Astrocyte (in vitro differentiated cells and primary cell): ENCODE measurements around the gene FBXW5. TPM values are rescaled to one million over a fixed set of nuclear protein-coding genes. Genes with fewer than 3 reads are reported as not detected.

ENCODE experiments used
- DNase-seq: peaks from one replicate; pipeline ENCODE4 v3.0.0-alpha.2; 2010; ENCODE audit warnings: low read depth
- FAIRE-seq: peaks from 2 replicates; lab custom pipeline; 2011; peaks lifted over from hg19 to GRCh38; lab: Jason Lieb, UNC
- H2AFZ ChIP-seq: 2 replicates; pipeline ENCODE4 v1.6.0; 2012; ENCODE audit warnings: low read depth, low read length, inconsistent platforms
- H3K27ac ChIP-seq: 2 replicates; pipeline ENCODE4 v1.5.1; 2011; ENCODE audit warnings: low read depth, low read length, inconsistent platforms
- H3K27me3 ChIP-seq: 2 replicates; pipeline ENCODE4 v1.6.0; 2011; ENCODE audit warnings: low read length, inconsistent platforms; ENCODE audit not compliant: insufficient read depth
- H3K36me3 ChIP-seq: 2 replicates; pipeline ENCODE4 v1.5.1; 2011; ENCODE audit warnings: low read length, inconsistent platforms; ENCODE audit not compliant: insufficient read depth
- H3K4me1 ChIP-seq: 2 replicates; pipeline ENCODE4 v1.5.1; 2011; ENCODE audit warnings: low read length, inconsistent platforms; ENCODE audit not compliant: insufficient read depth
- H3K4me2 ChIP-seq: 2 replicates; pipeline ENCODE4 v1.6.0; 2012; ENCODE audit warnings: low read length, inconsistent platforms
- H3K4me3 ChIP-seq: 2 replicates; pipeline ENCODE4 v1.5.1; 2011; ENCODE audit warnings: low read depth, mild to moderate bottlenecking, low read length, inconsistent platforms; ENCODE audit not compliant: insufficient read depth
- H3K79me2 ChIP-seq: 2 replicates; pipeline ENCODE4 v1.6.0; 2012; ENCODE audit warnings: mild to moderate bottlenecking, low read length, inconsistent platforms; ENCODE audit not compliant: insufficient read depth
- H3K9ac ChIP-seq: 2 replicates; pipeline ENCODE4 v1.6.0; 2012; ENCODE audit warnings: mild to moderate bottlenecking, low read length, inconsistent platforms
- H3K9me3 ChIP-seq: 2 replicates; pipeline ENCODE4 v1.5.1; 2012; ENCODE audit warnings: low read depth, mild to moderate bottlenecking, low read length, inconsistent platforms; ENCODE audit not compliant: insufficient read depth
- H4K20me1 ChIP-seq: 2 replicates; pipeline ENCODE4 v1.6.0; 2012; ENCODE audit warnings: low read length, inconsistent platforms; ENCODE audit not compliant: insufficient read depth
- H3K27ac Mint-ChIP-seq: one replicate; pipeline ENCODE4 v1.8.0; 2021; ENCODE audit warnings: mild to moderate bottlenecking, mixed read lengths; ENCODE audit not compliant: unreplicated experiment
- H3K27me3 Mint-ChIP-seq: one replicate; pipeline ENCODE4 v1.8.0; 2021; ENCODE audit warnings: low read depth, mixed read lengths; ENCODE audit not compliant: unreplicated experiment
- H3K36me3 Mint-ChIP-seq: one replicate; pipeline ENCODE4 v1.8.0; 2021; ENCODE audit warnings: low read depth, mixed read lengths; ENCODE audit not compliant: unreplicated experiment
- H3K4me1 Mint-ChIP-seq: one replicate; pipeline ENCODE4 v1.8.0; 2021; ENCODE audit warnings: low read depth, mixed read lengths; ENCODE audit not compliant: unreplicated experiment
- H3K4me3 Mint-ChIP-seq: one replicate; pipeline ENCODE4 v1.8.0; 2021; ENCODE audit warnings: mild to moderate bottlenecking, moderate library complexity, mixed read lengths; ENCODE audit not compliant: unreplicated experiment
- H3K9me3 Mint-ChIP-seq: one replicate; pipeline ENCODE4 v1.8.0; 2021; ENCODE audit warnings: mild to moderate bottlenecking, mixed read lengths; ENCODE audit not compliant: unreplicated experiment
- EZH2 ChIP-seq: IDR thresholded peaks from 2 replicates; pipeline ENCODE4 v1.6.1; 2012; ENCODE audit warnings: mild to moderate bottlenecking, low read length, inconsistent platforms; ENCODE audit not compliant: insufficient read depth
- total RNA-seq: library from RNA; stranded (reverse); gene quantifications from 2 replicates; pipeline ENCODE4 v1.2.1, GENCODE V29; 2021
- TF ChIP-seq, protein P1 (sequence below): IDR thresholded peaks from 2 replicates; pipeline ENCODE4 v1.5.1; 2011; ENCODE audit warnings: low read depth, mild to moderate bottlenecking, inconsistent platforms, low read length, moderate library complexity; ENCODE audit not compliant: insufficient read depth

FBXW5 gene
- total RNA-seq, 1 donor from 2014 or later, result 70.4 TPM

DNA sequence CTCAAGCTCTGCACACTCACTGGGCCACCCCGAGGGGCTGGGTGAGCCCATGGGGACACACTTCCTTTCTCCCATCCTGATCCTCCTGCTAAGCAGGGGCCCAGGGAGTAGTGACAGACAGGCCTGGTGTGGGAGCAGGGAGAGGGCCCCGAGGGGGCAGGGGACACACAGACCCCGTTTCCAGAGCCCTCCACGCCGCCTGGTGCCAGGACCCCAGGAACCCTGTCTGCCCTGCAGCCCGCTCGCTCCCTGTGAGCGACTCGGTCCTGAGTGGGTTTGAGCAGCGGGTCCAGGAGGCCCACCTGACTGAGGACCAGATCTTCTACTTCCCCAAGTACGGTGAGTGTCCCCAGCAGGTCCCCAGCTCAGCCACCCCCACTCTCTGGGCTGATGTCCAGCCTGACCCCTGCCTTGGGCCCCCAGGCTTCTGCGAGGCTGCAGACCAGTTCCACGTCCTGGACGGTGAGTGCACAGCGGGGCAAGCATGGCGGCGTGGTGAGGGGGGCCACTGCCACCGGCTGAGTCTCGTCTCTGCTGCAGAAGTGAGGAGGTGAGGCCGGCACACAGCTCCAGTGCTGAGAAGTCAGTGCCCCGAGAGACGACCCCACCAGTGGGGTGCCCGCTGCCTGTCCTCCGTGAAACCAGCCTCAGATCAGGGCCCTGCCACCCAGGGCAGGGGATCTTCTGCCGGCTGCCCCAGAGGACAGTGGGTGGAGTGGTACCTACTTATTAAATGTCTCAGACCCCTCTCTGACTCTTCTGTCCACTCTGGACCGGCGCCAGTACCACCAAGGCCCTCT lies 1.9 kb upstream of the FBXW5 start:
- Histone ChIP-seq H4K20me1 (peaks cover 19% of the 10 kb centered on the region), H3K27ac (no peak overlapping the region), H2AFZ (no peak overlapping the region), H3K4me1 (peaks cover 16% of the 10 kb centered on the region), H3K9me3 (no peaks in the 10 kb centered on the region), H3K4me3 (no peak overlapping the region), H3K4me2 (no peak overlapping the region), H3K79me2 (peaks cover 29% of the 10 kb centered on the region), H3K36me3 (no peaks in the 10 kb centered on the region), H3K9ac (no peak overlapping the region), H3K27me3 (no peaks in the 10 kb centered on the region)
- no peak for DNase-seq
- Mint-ChIP-seq H3K9me3 (no peaks in the 10 kb centered on the region), H3K27ac (no peak overlapping the region), H3K4me3 (no peak overlapping the region), H3K27me3 (no peaks in the 10 kb centered on the region), H3K4me1 (no peaks in the 10 kb centered on the region), H3K36me3 (no peaks in the 10 kb centered on the region)
- TF ChIP-seq, protein P1, sequence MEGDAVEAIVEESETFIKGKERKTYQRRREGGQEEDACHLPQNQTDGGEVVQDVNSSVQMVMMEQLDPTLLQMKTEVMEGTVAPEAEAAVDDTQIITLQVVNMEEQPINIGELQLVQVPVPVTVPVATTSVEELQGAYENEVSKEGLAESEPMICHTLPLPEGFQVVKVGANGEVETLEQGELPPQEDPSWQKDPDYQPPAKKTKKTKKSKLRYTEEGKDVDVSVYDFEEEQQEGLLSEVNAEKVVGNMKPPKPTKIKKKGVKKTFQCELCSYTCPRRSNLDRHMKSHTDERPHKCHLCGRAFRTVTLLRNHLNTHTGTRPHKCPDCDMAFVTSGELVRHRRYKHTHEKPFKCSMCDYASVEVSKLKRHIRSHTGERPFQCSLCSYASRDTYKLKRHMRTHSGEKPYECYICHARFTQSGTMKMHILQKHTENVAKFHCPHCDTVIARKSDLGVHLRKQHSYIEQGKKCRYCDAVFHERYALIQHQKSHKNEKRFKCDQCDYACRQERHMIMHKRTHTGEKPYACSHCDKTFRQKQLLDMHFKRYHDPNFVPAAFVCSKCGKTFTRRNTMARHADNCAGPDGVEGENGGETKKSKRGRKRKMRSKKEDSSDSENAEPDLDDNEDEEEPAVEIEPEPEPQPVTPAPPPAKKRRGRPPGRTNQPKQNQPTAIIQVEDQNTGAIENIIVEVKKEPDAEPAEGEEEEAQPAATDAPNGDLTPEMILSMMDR, result no peak
- no peak for TF ChIP-seq EZH2
- no peak for FAIRE-seq

DNA sequence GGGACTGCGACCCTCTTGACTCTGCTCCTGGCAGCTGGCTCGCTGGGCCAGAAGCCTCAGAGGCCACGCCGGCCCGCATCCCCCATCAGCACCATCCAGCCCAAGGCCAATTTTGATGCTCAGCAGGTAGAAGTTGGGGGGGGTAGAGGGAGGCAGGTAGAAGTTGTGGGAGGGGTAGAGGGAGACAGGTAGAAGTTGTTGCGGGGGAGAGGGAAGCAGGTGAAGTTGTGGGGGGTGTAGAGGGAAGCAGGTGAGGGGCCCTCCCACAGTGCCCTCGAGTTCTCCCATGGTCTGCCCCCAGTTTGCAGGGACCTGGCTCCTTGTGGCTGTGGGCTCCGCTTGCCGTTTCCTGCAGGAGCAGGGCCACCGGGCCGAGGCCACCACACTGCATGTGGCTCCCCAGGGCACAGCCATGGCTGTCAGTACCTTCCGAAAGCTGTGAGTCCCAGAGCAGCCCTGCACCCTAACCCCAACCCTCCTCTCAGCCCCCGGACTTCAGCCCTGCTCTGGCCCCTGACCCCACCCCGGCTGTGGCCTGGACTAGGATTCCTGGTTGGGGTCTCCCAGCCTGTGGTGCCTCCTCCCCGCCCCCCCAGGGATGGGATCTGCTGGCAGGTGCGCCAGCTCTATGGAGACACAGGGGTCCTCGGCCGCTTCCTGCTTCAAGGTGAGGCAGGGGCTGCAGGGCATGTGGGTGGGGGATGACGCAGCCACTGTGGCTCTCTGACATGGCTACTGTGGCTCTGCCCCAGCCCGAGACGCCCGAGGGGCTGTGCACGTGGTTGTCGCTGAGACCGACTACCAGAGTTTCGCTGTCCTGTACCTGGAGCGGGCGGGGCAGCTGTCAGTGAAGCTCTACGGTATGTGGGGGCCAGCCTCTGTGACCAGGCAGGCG lies 1.0 kb upstream of the FBXW5 start:
- TF ChIP-seq EZH2, result no peak
- TF ChIP-seq, protein P1, result no peak
- no peak overlapping the region for H3K4me3 ChIP-seq
- no peak overlapping the region for H3K4me2 ChIP-seq
- Mint-ChIP-seq H3K36me3 (no peaks in the 10 kb centered on the region), H3K4me1 (no peaks in the 10 kb centered on the region), H3K4me3 (peak overlapping the region; percentile 72), H3K27ac (no peak overlapping the region), H3K9me3 (no peaks in the 10 kb centered on the region), H3K27me3 (no peaks in the 10 kb centered on the region)
- no peak overlapping the region for H3K9ac ChIP-seq
- FAIRE-seq, result no peak
- H2AFZ ChIP-seq, result no peak overlapping the region
- H3K36me3 ChIP-seq, result no peaks in the 10 kb centered on the region
- H3K79me2 ChIP-seq, result peaks cover 37% of the 10 kb centered on the region
- no peak for DNase-seq
- no peaks in the 10 kb centered on the region for H3K27me3 ChIP-seq
- peaks cover 15% of the 10 kb centered on the region for H3K4me1 ChIP-seq
- H3K9me3 ChIP-seq, result no peaks in the 10 kb centered on the region
- H3K27ac ChIP-seq, result no peak overlapping the region
- H4K20me1 ChIP-seq, result peaks cover 26% of the 10 kb centered on the region
